Memory B cell (primary cell): ENCODE data around the gene TRIM38.
A peak's percentile ranks its signal among the peaks of the same experiment; 100 is the strongest.

Experiments used
- ATAC-seq: fragments of 150-1000 bp; cut with Tn5 transposase; 2 replicates; pipeline ENCODE4 v1.10.0; 2021; ENCODE audit warnings: low read depth, mild to moderate bottlenecking, moderate library complexity
- DNase-seq, 2 donors: peaks; one replicate each; pipeline ENCODE4 v3.0.0; 2022; ENCODE audit warnings: low spot score in 2 of 2
- H3K27ac Mint-ChIP-seq: one replicate; pipeline ENCODE4 v1.8.0; 2022; ENCODE audit warnings: mild to moderate bottlenecking, moderate library complexity, mixed read lengths
- H3K27me3 Mint-ChIP-seq: one replicate; pipeline ENCODE4 v1.8.0; 2022; ENCODE audit warnings: mixed read lengths
- H3K36me3 Mint-ChIP-seq: one replicate; pipeline ENCODE4 v1.8.0; 2022; ENCODE audit warnings: mild to moderate bottlenecking, mixed read lengths
- H3K4me1 Mint-ChIP-seq: one replicate; pipeline ENCODE4 v1.8.0; 2022; ENCODE audit warnings: mixed read lengths
- H3K4me3 Mint-ChIP-seq: one replicate; pipeline ENCODE4 v1.8.0; 2022; ENCODE audit warnings: mild to moderate bottlenecking, moderate library complexity, mixed read lengths
- H3K9me3 Mint-ChIP-seq: one replicate; pipeline ENCODE4 v1.8.0; 2022; ENCODE audit warnings: mixed read lengths

TRIM38 gene

DNA sequence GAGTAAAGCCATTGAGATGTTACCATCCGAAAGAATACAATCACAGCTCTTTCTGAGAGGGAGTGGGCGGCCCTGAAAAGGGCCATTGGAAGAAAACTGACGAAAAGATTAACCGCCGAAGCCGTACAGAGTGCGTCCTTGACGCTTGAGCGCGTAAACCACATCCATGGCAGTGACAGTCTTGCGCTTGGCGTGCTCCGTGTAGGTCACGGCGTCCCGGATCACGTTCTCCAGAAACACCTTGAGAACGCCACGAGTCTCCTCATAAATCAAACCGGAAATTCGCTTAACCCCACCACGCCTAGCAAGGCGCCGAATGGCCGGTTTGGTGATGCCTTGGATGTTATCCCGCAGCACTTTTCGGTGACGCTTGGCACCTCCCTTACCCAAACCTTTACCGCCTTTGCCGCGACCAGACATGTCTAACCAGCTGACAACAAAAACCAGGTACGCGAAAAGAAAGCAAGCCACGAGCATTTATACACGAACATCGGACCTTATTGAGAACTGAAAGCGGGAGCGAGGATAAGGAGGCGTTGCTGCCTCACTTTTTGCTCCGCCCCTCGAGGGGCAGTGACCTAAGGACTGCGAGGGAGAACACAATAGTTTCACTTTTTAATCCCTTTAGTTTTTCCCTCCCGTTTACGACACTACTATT lies 64.4 kb downstream of the TRIM38 start:
- H3K4me1 Mint-ChIP-seq = peaks cover 14% of the 10 kb centered on the region
- H3K4me3 Mint-ChIP-seq = peak overlapping the region; percentile 93
- DNase-seq = peak; percentile 88 to 91
- H3K27me3 Mint-ChIP-seq = no peaks in the 10 kb centered on the region
- peak; percentile 70 for ATAC-seq
- H3K27ac Mint-ChIP-seq = peak overlapping the region; percentile 100
- peaks cover 2% of the 10 kb centered on the region for H3K9me3 Mint-ChIP-seq
- H3K36me3 Mint-ChIP-seq = no peaks in the 10 kb centered on the region

DNA sequence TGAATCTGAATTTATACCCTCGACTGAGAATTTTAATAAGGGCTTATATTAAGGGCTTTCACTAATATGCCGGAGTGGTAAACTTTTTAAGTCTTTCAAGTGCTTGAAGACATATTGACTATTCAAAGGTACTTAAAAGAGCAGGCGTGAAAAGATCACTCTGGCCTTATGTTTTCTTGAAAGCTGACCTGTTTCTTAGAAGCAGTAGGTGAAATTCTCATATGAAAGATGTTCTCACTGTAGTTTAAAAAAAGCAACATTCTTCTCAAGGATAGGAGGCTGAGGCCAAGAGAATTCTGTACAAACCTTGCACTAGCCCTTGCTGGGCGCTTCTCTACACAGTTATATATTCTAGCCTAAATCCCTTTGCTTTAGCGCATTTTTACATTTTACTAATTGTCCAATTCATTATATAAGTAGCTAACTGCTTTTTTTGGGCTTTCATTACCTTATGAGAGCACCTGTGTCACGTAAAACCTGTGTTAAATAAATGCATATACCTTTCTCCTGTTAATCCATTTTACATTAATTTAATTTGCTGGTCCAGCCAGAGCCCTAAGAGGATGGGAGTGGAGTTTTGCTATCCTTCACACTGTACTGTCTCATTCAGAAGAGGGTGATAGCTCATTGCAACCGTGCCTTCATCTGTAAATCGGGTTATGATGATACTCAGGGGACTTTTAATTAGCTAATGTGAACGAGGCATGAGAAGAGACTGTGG lies 65.0 kb downstream of the TRIM38 start:
- Mint-ChIP-seq H3K27ac (peak overlapping the region; percentile 100), H3K4me3 (peak overlapping the region; percentile 93), H3K4me1 (peaks cover 12% of the 10 kb centered on the region), H3K27me3 (no peaks in the 10 kb centered on the region), H3K36me3 (no peaks in the 10 kb centered on the region), H3K9me3 (peaks cover 2% of the 10 kb centered on the region)
- no peak for ATAC-seq
- no peak for DNase-seq

DNA sequence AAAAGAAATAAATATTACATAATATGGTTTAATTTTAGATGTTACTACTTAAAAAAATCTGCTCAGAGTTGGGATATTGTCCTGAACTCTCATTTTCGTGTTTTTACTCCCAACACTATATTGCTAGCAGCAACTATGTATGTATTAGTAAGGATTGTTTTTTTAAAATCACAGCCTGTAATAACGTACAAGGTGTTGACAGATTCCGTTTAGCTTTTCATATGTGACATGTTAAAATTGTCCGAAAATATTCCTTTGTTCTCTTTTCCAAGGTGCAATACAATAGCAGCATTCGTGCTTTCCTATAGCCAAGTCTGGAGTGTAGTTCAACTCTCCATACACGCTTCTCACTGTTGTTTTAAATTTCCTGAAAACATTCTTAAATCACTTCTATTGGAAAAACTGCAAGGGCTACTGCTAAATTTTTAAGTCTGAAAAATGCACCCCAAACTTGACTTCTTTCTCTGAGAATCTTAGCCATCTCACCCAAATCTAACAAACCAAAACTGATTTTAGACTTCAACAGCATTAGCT lies 65.7 kb downstream of the TRIM38 start:
- H3K4me1 Mint-ChIP-seq = peaks cover 14% of the 10 kb centered on the region
- no peaks in the 10 kb centered on the region for H3K27me3 Mint-ChIP-seq
- H3K36me3 Mint-ChIP-seq = no peaks in the 10 kb centered on the region
- H3K9me3 Mint-ChIP-seq = peaks cover 2% of the 10 kb centered on the region
- no peak for DNase-seq
- H3K27ac Mint-ChIP-seq = peak overlapping the region; percentile 100
- ATAC-seq = no peak
- H3K4me3 Mint-ChIP-seq = no peak overlapping the region

DNA sequence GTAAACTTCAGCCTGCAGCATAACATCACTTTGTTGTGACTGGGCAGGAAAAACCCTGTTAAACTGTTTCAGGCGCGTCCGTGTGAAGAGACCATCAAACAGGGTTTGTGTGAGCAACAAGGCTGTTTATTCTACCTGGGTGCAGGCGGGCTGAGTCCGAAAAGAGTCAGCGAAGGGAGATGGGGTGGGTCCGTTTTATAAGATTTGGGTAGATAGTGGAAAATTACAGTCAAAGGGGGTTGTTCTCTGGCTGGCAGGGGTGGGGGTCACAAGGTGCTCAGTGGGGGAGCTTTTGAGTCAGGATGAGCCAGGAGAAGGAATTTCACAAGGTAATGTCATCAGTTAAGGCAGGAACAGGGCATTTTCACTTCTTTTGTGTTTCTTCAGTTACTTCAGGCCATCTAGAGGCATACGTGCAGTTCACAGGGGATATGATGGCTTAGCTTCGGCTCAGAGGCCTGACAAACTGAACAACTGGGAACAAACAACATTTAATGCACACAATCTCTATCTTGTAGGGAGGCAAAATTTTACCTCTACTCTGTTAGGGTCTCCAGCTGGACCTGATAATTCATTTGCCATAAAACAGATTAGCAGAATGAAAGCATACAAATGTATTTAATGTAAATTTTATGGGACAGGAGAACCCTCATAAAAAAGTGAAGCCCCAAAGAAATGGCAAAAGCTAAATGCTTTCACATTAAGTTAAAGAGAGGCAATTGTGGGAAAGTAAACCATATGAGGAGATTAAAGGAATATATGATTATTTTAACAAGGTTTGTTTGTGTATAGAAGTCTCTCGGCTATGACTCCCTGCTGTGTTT lies 66.4 kb downstream of the TRIM38 start:
- peaks cover 14% of the 10 kb centered on the region for H3K4me1 Mint-ChIP-seq
- ATAC-seq (no peak), DNase-seq (no peak)
- no peaks in the 10 kb centered on the region for H3K27me3 Mint-ChIP-seq
- H3K9me3 Mint-ChIP-seq = peaks cover 2% of the 10 kb centered on the region
- no peak overlapping the region for H3K4me3 Mint-ChIP-seq
- no peak overlapping the region for H3K27ac Mint-ChIP-seq
- no peaks in the 10 kb centered on the region for H3K36me3 Mint-ChIP-seq

DNA sequence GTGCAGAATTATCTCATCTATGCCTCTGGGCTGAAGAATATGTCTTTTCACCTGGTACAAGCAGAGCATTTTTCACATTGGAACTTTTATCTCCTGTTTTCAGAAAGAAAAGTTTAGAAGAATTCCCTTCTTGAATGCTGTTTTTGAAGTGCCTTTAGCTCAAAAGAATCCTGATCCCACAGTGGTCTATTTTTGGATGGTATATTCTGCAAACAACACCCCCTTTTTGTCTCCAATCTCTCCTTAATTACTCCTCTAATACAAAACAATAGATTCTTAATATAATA lies 66.9 kb downstream of the TRIM38 start:
- H3K4me1 Mint-ChIP-seq = peaks cover 14% of the 10 kb centered on the region
- no peak for ATAC-seq

GRCh38 chr6:26029857-26030653 lies 67.5 kb downstream of the TRIM38 start:
- H3K9me3 Mint-ChIP-seq = peaks cover 2% of the 10 kb centered on the region
- H3K27me3 Mint-ChIP-seq = no peaks in the 10 kb centered on the region
- peaks cover 14% of the 10 kb centered on the region for H3K4me1 Mint-ChIP-seq
- H3K36me3 Mint-ChIP-seq = no peaks in the 10 kb centered on the region
- no peak overlapping the region for H3K4me3 Mint-ChIP-seq
- no peak for ATAC-seq
- H3K27ac Mint-ChIP-seq = no peak overlapping the region
- no peak for DNase-seq

More for the DNA sequence above, 66.9 kb downstream of the TRIM38 start:
- no peaks in the 10 kb centered on the region for H3K36me3 Mint-ChIP-seq
- H3K9me3 Mint-ChIP-seq = no peaks in the 10 kb centered on the region
- H3K4me3 Mint-ChIP-seq = no peak overlapping the region
- DNase-seq = no peak
- no peak overlapping the region for H3K27ac Mint-ChIP-seq
- no peaks in the 10 kb centered on the region for H3K27me3 Mint-ChIP-seq

DNA sequence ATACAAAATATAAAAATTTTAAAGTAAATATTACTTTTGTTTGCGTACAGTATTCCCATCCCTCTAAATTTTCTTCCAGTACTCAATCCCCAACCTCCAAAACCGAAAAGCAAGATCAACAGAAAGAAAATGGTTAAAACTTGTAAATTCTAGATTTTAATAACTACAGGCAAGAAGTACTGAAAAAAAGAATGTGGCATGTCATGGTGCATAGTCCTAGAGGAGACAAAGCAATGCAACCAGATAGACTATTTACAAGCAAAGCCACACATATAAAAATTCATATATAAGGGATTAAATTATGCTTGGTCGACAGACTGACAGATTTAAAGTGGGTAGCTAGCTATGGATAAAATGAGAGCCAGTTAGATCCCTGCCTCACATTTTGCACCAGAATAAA lies 68.1 kb downstream of the TRIM38 start:
- Mint-ChIP-seq H3K4me1 (peaks cover 12% of the 10 kb centered on the region), H3K27me3 (no peaks in the 10 kb centered on the region), H3K4me3 (no peak overlapping the region), H3K27ac (no peak overlapping the region), H3K36me3 (no peaks in the 10 kb centered on the region), H3K9me3 (peaks cover 2% of the 10 kb centered on the region)
- DNase-seq = no peak
- no peak for ATAC-seq

- H3K4me1 Mint-ChIP-seq = peaks cover 10% of the 10 kb centered on the region
- peaks cover 2% of the 10 kb centered on the region for H3K9me3 Mint-ChIP-seq
- H3K4me3 Mint-ChIP-seq = peak overlapping the region; percentile 89
- H3K27ac Mint-ChIP-seq = peak overlapping the region; percentile 94
- H3K27me3 Mint-ChIP-seq = no peaks in the 10 kb centered on the region
- DNase-seq = no peak
- ATAC-seq = no peak
- H3K36me3 Mint-ChIP-seq = no peaks in the 10 kb centered on the region
These were observed 68.6 kb downstream of the TRIM38 start for GRCh38 chr6:26031151-26031594.

GRCh38 chr6:26031595-26032339 lies 69.2 kb downstream of the TRIM38 start:
- Mint-ChIP-seq H3K4me1 (peaks cover 10% of the 10 kb centered on the region), H3K4me3 (peak overlapping the region; percentile 89), H3K9me3 (peaks cover 4% of the 10 kb centered on the region), H3K36me3 (no peaks in the 10 kb centered on the region), H3K27ac (peak overlapping the region; percentile 94), H3K27me3 (no peaks in the 10 kb centered on the region)
- ATAC-seq = peak; percentile 66
- peak; percentile 84 to 86 for DNase-seq

DNA sequence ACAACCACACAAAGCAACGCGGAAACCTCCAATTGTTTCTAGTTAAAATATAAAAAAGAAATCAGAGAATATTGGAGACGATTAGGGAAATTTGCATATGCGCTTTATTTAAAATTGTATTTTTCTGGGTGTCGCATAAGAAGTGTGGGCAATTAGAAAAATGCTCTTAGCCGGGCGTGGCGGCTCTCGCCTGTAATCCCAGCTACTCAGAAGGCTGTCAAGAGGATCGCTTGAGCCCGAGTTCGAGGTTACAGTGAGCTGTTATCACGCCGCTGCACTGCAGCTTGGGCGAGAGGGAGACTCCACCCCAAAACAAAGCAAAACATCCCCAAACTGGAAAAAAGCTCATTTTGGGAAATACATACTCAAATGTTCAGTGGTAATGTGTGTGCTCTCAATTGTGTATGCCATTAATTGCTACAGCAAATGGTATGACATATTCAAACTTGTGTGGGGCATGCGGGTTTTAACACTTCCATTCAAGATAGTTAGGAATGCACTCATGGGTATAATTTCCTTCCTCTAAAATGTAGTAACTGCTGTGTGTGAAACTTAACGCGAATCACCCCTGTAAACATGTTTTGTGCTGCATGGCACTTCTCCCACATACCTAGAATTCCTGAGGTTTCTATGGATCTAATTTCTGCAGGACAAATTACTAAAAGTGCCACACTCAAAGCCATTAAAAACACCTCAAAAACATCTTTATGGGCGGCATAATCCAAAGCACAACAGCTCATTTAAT lies 69.9 kb downstream of the TRIM38 start:
- H3K27me3 Mint-ChIP-seq = no peaks in the 10 kb centered on the region
- H3K4me3 Mint-ChIP-seq = peak overlapping the region; percentile 89
- peak overlapping the region; percentile 94 for H3K27ac Mint-ChIP-seq
- peaks cover 4% of the 10 kb centered on the region for H3K9me3 Mint-ChIP-seq
- no peaks in the 10 kb centered on the region for H3K36me3 Mint-ChIP-seq
- ATAC-seq (peak; percentile 11), DNase-seq (peak; percentile 12 to 30)
- peaks cover 7% of the 10 kb centered on the region for H3K4me1 Mint-ChIP-seq

- ATAC-seq (peak; percentile 68), DNase-seq (peak; percentile 63 to 67)
- Mint-ChIP-seq H3K36me3 (no peaks in the 10 kb centered on the region), H3K4me1 (peaks cover 5% of the 10 kb centered on the region), H3K27ac (peak overlapping the region; percentile 94), H3K27me3 (no peaks in the 10 kb centered on the region), H3K4me3 (peak overlapping the region; percentile 89), H3K9me3 (peaks cover 4% of the 10 kb centered on the region)
These were observed 70.7 kb downstream of the TRIM38 start for GRCh38 chr6:26033085-26033940.

GRCh38 chr6:26033941-26034354 lies 71.3 kb downstream of the TRIM38 start:
- H3K36me3 Mint-ChIP-seq = no peaks in the 10 kb centered on the region
- peak overlapping the region; percentile 94 for H3K27ac Mint-ChIP-seq
- H3K9me3 Mint-ChIP-seq = peaks cover 4% of the 10 kb centered on the region
- peak overlapping the region; percentile 89 for H3K4me3 Mint-ChIP-seq
- peaks cover 5% of the 10 kb centered on the region for H3K4me1 Mint-ChIP-seq
- no peaks in the 10 kb centered on the region for H3K27me3 Mint-ChIP-seq
- no peak for DNase-seq
- ATAC-seq = no peak
